GM12873 (cell line): ENCODE results near the gene NCAPG2.

Experiments used
- CTCF ChIP-seq: IDR thresholded peaks from 2 replicates; pipeline ENCODE4 v1.5.1; 2012; ENCODE audit warnings: low read depth, mild to moderate bottlenecking, moderate library complexity, low read length, control low read depth; ENCODE audit not compliant: insufficient read depth; ENCODE audit errors: missing control alignments

Gene NCAPG2

GRCh38 chr7:158583810-158584209 is 120.8 kb downstream of the NCAPG2 start:
- no peak for TF ChIP-seq CTCF

- no peak for TF ChIP-seq CTCF
These were observed 121.5 kb downstream of the NCAPG2 start for GRCh38 chr7:158583143-158583542.

GRCh38 chr7:158582089-158582456 is 122.5 kb downstream of the NCAPG2 start:
- no peak for TF ChIP-seq CTCF

GRCh38 chr7:158581440-158582088 is 123.0 kb downstream of the NCAPG2 start:
- TF ChIP-seq CTCF = no peak
